ENCODE data around the gene IFNAR2. TPM values are rescaled to one million over a fixed set of nuclear protein-coding genes. Genes with fewer than 3 reads are reported as not detected.

IFNAR2 gene
- 7.2 and 18.2 TPM in 2 replicates for total RNA-seq

GRCh38 chr21:33229784-33230544, at the start of gene IFNAR2:
Gene IFNAR2, plus strand, starts transcription at chr21:33229938. Its CDS starts 11,985 bp downstream, at chr21:33241923.

GRCh38 chr21:33266050-33266788, 36.5 kb downstream of the IFNAR2 start, which contains the start of gene IL10RB:
Gene IL10RB, plus strand, starts transcription at chr21:33266367. Its CDS starts 99 bp downstream, at chr21:33266466.

Other genes with a start within 250 kb of the IFNAR2 start
- gene OLIG2, start 204.0 kb upstream of the IFNAR2 start, total RNA-seq = not detected in 2 replicates
- not detected in 2 replicates for gene OLIG1, start 159.8 kb upstream of the IFNAR2 start, total RNA-seq
- 29.3 and 49.9 TPM in 2 replicates for gene IL10RB, start 36.4 kb downstream of the IFNAR2 start, total RNA-seq
- 11.4 and 20.9 TPM in 2 replicates for gene IFNAR1, start 95.0 kb downstream of the IFNAR2 start, total RNA-seq
- 68.6 and 69.0 TPM in 2 replicates for gene IFNGR2, start 173.5 kb downstream of the IFNAR2 start, total RNA-seq